Fibroblast of skin of abdomen (primary cell): ENCODE measurements around the gene GATAD1.
"Not testable (repeated sequence)": the region's sequence is repeated elsewhere in the genome, so short reads cannot be mapped to it uniquely, and the experiment has no call there.

Experiments
- DNase-seq: peaks from one replicate; pipeline ENCODE4 v3.0.0-alpha.2; 2013

The GATAD1 gene

GRCh38 chr7:92437956-92438491 lies 9.3 kb upstream of the GATAD1 start:
- no peak for DNase-seq

- DNase-seq = not testable (repeated sequence)
These were observed 4.6 kb upstream of the GATAD1 start for GRCh38 chr7:92442720-92443119.

DNA sequence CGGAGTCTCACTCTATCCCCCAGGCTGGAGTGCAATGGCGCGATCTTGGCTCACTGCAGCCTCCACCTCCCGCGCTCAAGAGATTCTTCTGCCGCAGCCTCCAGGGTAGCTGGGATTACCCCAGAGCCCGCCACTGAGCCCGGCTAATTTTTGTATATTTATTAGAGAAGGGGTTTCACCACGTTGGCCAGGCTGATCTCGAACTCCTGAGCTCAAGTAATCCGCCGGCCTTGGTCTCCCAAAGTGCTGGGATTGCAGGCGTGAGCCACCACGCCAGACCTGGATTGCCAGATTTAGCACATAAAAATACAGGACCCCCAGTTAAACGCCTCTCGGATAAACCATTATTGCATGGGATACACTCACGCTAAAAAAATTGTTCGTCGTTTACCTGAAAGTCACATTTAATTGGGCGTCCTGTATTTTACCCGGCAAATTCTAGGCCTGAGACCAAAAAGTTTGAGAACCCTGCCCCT lies 375 bp upstream of the GATAD1 start:
- no peak for DNase-seq

DNA sequence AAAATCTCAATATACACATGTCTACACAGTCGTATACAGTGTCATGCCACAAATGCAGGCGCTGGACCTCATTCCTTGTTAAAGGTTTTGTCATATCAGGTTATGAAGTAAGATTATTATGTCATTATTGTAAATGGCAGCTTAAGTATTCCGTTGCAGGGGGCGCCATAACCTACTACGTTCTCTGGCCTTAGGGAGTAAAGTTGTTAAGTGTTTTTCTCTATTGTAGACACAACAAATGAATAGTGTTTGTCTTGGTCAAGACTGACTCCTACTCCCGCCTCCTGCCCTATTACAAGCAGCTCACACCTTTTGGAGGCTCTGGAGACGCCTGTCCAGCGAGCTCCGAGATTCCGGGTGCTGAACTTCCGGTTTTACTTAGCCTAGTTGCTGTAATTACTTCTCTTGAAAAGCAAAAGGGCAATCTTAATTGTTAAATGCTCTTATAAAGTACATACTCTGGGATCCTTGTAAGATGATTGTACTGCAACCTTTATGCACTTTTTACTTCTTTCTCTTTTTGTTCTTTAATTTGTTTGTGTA lies 994 bp downstream of the GATAD1 start:
- peak; percentile 19 for DNase-seq

DNA sequence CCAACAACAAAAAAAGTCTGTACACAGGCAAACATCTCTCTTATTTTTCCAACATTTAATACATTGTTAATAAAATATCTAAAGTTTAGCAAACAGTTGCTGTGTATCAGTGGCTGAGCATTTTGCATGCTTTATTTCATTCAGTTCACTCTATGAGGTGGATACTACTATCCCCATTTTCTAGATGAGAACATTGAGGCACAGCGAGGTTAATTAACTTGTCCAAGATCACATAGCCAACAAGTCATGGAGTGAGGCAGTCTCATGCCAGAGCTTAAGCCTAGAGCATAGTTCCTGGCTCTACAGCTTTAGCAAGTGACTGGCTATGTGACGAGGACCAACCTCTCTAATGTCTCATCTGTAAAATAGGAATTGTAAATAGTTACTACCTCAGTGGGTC lies 4.4 kb downstream of the GATAD1 start:
- DNase-seq = no peak

- DNase-seq = peak; percentile 60
These were observed 9.0 kb downstream of the GATAD1 start for GRCh38 chr7:92456236-92456635.

- DNase-seq = no peak
These were observed 12.8 kb downstream of the GATAD1 start for GRCh38 chr7:92460109-92460508.

DNA sequence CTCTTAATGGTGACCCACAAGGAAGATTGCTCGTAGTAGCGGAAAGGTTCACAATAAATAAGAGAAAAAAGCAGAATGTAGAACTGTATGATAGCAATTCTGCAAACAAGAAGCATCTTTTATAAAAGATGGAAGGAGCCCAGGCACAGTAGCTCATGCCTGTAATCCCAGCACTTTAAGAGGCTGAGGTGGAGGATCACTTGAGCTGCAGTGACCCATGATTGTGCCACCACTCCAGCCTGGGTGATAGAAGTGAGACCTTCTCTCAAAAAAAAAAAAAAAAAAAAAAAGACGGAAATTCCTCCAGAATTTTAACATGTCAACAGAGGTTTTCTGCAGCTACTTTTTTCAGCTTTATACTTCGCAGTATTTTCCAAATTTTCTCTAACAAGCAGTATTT lies 13.2 kb downstream of the GATAD1 start:
- no peak for DNase-seq

GRCh38 chr7:92461027-92462003 lies 14.0 kb downstream of the GATAD1 start:
- peak; percentile 52 for DNase-seq

GRCh38 chr7:92462560-92462959 lies 15.3 kb downstream of the GATAD1 start:
- DNase-seq = no peak

- DNase-seq = no peak
These were observed 17.2 kb downstream of the GATAD1 start for GRCh38 chr7:92464515-92464914.

DNA sequence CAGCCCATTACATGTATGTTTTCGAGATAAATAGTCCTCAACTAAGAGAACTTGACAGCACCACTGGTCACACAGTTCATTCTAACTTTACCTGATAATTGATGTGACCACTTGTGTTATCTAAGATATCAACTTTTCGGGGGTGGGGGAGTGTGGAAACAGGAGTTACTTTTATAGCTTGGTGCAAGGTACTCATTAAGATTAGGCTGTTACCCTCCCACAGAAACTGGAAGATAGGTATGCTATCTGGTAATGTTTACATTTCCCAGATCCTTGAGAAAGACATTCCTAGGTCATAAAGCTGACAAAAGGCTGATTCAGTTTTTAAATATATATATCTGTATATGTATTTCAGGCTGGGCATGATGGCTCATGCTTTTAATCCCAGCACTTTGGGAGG lies 19.4 kb downstream of the GATAD1 start:
- DNase-seq = no peak

DNA sequence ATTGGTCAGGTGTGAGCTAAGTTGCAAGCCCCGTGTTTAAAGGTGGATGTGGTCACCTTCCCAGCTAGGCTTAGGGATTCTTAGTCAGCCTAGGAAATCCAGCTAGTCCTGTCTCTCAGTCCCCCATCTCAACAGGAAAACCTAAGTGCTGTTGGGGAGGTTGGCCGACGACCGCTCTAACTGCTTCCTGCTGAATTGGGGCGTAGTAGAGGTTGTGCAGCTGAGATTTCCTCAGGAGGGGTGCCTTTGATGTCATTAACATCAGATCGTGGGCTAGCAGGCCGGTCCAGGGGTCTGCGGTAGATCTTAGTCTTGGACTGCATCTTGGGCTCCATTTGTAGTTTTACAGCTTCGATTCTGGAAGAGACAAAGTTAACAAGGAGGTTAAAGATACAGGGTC lies 21.3 kb downstream of the GATAD1 start:
- DNase-seq = not testable (repeated sequence)

DNA sequence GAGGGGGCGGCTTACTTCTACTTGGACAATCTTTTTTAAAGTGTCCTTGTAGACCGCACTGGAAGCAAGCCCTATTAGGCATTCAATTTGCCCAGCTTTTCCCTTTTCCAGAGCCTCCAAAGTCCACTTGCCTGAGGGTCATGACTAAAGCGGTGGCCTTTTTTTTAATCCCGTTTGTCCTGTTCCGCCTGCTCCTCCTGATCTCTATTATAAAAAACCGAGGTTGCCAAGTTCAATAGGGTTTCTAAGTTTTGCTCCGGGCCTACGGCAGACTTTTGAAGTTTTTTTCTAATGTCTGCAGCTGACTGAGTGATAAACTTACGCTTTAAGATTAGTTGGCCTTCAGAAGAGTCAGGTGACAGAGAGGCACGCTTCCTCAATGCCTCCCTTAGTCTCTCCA lies 26.7 kb downstream of the GATAD1 start:
- not testable (repeated sequence) for DNase-seq

GRCh38 chr7:92475261-92475770 lies 28.0 kb downstream of the GATAD1 start:
- DNase-seq = not testable (repeated sequence)

- not testable (repeated sequence) for DNase-seq
These were observed 28.7 kb downstream of the GATAD1 start for GRCh38 chr7:92475851-92476590.

DNA sequence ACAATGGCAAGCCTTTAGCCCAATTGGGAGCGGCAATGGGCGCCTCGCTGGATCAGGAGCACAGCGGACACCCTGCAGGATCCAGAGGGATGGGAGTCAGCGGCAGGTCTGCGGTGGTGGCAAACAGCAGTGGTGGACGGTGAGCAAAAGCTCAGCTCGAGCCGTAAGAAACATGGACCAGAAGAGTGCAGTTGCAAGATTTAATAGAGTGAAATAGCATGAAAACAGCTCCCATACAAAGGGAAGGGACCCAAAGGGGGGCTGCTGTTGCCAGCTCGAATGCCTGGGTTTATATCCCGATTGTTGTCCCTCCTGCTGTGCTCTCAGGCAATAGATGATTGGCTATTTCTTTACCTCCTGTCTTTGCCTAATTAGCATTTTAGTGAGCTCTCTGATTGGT lies 30.4 kb downstream of the GATAD1 start, which contains the start of gene ERVW-1:
ERVW-1 (minus strand) TSS at position 266 of the 400 bp plus-strand sequence. CDS start 7,565 bp downstream, outside the sequence.
- DNase-seq = not testable (repeated sequence)

DNA sequence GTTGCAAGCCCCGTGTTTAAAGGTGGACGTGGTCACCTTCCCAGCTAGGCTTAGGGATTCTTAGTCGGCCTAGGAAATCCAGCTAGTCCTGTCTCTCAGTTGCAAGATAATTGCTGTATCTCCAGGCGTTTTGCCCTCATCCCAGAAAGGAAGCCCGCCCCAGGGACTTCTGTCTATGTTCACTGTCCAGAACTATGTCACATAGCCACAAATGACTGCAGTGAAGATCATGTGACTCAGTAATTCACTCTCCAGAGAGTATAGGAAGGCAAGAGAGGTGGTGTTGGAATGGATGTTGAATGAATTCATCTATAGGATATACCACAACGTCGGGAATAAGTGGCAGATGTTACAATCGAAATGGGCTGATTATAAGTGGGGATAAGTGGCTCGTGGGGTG lies 30.8 kb downstream of the GATAD1 start:
- DNase-seq = no peak

DNA sequence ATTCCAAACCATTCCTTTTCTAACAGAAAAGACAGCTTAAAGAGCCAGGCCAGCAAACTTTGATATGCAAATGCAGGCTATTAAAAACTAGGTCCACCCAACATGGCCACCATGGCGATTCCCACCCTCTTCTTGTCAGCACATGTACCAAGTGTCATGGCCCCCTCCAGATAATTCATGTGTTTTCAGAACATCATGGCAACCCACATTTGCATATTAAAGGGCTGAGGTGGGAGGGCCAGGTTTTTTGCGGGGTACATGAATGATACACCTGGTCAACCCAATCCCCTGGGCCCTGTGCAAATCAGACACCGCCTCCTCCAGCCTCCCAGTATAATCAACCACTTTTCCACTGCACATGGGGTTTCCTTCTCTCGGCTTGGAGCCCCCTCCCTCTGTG lies 31.4 kb downstream of the GATAD1 start:
- no peak for DNase-seq

- not testable (repeated sequence) for DNase-seq
These were observed 31.9 kb downstream of the GATAD1 start for GRCh38 chr7:92479146-92479545.

DNA sequence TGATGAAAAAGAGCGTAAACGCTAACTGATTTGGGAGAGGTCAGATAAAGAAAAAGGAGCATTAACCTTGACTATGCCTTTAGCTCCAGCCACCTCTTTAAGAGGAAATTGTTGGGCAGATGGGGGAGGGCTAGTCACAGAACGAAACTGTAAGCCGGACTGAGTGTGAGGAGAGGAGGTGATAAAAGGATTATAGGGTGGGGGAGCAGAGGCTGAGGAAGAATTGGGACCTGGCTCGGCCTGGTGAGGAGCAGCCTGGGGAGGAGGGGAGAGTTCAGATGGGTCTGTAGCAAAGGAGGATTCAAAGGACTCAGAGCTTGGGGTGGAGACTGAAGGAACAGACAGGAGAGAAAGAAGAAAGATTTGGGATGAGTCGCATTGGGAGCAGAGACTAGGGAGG lies 36.3 kb downstream of the GATAD1 start:
- DNase-seq = not testable (repeated sequence)

DNA sequence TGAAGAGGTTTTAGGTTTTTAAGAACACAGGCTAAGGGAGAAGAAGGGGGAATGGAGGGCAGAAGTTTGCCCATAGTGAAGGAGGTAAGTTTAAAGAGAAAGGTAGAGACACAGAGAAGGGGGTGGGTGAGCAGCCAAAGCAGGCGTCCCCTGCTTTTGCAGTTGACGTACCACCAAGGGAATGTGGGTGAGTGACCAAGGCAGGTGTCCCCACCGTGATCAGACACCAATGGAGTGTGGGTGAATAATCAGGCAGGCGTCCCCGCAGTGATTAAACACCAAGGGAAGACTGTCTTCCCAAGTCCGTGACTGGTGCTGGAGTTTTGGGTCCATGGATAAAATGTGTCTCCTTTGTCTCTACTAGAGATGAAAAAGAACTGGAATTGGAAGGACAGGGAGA lies 36.9 kb downstream of the GATAD1 start:
- DNase-seq = not testable (repeated sequence)
